SK-N-SH (cell line): Measurements from ENCODE around the gene METTL15.
"Not testable (repeated sequence)": the region's sequence is repeated elsewhere in the genome, so short reads cannot be mapped to it uniquely, and the experiment has no call there.

Source experiments
- ELF1 ChIP-seq: IDR thresholded peaks from 2 replicates; pipeline ENCODE4 v1.4.0; 2012
- EZH2phosphoT487 ChIP-seq: fragments of 200-600 bp; sonication (generic); IDR thresholded peaks from 2 replicates; pipeline ENCODE4 v1.6.1; 2017; ENCODE audit warnings: low read depth, mixed run types, mild to moderate bottlenecking, antibody characterized with exemption, moderate library complexity, borderline replicate concordance
- FOXM1 ChIP-seq: IDR thresholded peaks from 2 replicates; pipeline ENCODE4 v1.4.0; 2012; ENCODE audit warnings: low read depth, mild to moderate bottlenecking
- GABPA ChIP-seq: IDR thresholded peaks from 2 replicates; pipeline ENCODE4 v1.4.0; 2012; ENCODE audit warnings: low read depth, mild to moderate bottlenecking
- NFIC ChIP-seq: IDR thresholded peaks from 2 replicates; pipeline ENCODE4 v1.4.0; 2012; ENCODE audit warnings: borderline replicate concordance
- POLR2AphosphoS5 ChIP-seq: IDR thresholded peaks from 2 replicates; pipeline ENCODE4 v1.6.1; 2012; ENCODE audit warnings: low read depth, low read length
- RFX5 ChIP-seq: IDR thresholded peaks from 2 replicates; pipeline ENCODE4 v1.6.1; 2012; ENCODE audit warnings: mild to moderate bottlenecking, improper control_type of control experiment, low read length
- RXRA ChIP-seq: IDR thresholded peaks from 2 replicates; pipeline ENCODE4 v1.4.0; 2012; ENCODE audit warnings: low read depth, mild to moderate bottlenecking, borderline replicate concordance
- TCF12 ChIP-seq: IDR thresholded peaks from 2 replicates; pipeline ENCODE4 v1.4.0; 2012
- YY1 ChIP-seq: IDR thresholded peaks from 2 replicates; pipeline ENCODE4 v1.4.0; 2012; ENCODE audit warnings: low read depth, mild to moderate bottlenecking
- TF ChIP-seq, protein P1 (sequence below): fragments of 200-600 bp; sonication (generic); IDR thresholded peaks from 2 replicates; pipeline ENCODE4 v1.6.1; 2017; ENCODE audit warnings: antibody characterized with exemption, mild to moderate bottlenecking, moderate library complexity
- TF ChIP-seq, protein P2 (sequence below): IDR thresholded peaks from 2 replicates; pipeline ENCODE4 v1.6.1; 2012; ENCODE audit warnings: mild to moderate bottlenecking, low read depth, low read length, moderate library complexity
- TF ChIP-seq, protein P3 (sequence below): IDR thresholded peaks from 2 replicates; pipeline ENCODE4 v1.4.0; 2012; ENCODE audit warnings: low read depth, borderline replicate concordance
- TF ChIP-seq, protein P4 (sequence below): IDR thresholded peaks from 2 replicates; pipeline ENCODE4 v1.4.0; 2012; ENCODE audit warnings: low read depth

DNA sequence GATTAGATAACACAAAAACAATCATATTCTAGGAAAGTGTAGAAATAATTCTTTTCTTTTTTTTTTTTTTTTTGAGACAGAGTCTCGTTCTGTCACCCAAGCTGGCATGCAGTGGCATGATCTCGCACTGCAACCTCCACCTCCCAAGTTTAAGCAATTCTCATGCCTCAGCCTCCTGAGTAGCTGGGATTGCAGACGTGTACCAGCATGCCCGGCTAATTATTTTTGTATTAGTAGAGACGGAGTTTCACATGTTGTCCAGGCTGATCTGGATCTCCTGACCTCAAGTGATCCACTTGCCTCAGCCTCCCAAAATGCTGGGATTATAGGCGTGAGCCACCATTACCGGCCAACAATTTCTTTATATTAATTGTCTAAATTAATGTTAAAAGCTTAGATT, 182.8 kb downstream of the METTL15 start:
- not testable (repeated sequence) for TF ChIP-seq RFX5, NFIC, POLR2AphosphoS5, TCF12, EZH2phosphoT487, FOXM1, ELF1, GABPA, YY1, RXRA
- TF ChIP-seq, protein P1, sequence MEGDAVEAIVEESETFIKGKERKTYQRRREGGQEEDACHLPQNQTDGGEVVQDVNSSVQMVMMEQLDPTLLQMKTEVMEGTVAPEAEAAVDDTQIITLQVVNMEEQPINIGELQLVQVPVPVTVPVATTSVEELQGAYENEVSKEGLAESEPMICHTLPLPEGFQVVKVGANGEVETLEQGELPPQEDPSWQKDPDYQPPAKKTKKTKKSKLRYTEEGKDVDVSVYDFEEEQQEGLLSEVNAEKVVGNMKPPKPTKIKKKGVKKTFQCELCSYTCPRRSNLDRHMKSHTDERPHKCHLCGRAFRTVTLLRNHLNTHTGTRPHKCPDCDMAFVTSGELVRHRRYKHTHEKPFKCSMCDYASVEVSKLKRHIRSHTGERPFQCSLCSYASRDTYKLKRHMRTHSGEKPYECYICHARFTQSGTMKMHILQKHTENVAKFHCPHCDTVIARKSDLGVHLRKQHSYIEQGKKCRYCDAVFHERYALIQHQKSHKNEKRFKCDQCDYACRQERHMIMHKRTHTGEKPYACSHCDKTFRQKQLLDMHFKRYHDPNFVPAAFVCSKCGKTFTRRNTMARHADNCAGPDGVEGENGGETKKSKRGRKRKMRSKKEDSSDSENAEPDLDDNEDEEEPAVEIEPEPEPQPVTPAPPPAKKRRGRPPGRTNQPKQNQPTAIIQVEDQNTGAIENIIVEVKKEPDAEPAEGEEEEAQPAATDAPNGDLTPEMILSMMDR = not testable (repeated sequence)
- TF ChIP-seq, protein P2, sequence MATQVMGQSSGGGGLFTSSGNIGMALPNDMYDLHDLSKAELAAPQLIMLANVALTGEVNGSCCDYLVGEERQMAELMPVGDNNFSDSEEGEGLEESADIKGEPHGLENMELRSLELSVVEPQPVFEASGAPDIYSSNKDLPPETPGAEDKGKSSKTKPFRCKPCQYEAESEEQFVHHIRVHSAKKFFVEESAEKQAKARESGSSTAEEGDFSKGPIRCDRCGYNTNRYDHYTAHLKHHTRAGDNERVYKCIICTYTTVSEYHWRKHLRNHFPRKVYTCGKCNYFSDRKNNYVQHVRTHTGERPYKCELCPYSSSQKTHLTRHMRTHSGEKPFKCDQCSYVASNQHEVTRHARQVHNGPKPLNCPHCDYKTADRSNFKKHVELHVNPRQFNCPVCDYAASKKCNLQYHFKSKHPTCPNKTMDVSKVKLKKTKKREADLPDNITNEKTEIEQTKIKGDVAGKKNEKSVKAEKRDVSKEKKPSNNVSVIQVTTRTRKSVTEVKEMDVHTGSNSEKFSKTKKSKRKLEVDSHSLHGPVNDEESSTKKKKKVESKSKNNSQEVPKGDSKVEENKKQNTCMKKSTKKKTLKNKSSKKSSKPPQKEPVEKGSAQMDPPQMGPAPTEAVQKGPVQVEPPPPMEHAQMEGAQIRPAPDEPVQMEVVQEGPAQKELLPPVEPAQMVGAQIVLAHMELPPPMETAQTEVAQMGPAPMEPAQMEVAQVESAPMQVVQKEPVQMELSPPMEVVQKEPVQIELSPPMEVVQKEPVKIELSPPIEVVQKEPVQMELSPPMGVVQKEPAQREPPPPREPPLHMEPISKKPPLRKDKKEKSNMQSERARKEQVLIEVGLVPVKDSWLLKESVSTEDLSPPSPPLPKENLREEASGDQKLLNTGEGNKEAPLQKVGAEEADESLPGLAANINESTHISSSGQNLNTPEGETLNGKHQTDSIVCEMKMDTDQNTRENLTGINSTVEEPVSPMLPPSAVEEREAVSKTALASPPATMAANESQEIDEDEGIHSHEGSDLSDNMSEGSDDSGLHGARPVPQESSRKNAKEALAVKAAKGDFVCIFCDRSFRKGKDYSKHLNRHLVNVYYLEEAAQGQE = not testable (repeated sequence)
- TF ChIP-seq, protein P3, sequence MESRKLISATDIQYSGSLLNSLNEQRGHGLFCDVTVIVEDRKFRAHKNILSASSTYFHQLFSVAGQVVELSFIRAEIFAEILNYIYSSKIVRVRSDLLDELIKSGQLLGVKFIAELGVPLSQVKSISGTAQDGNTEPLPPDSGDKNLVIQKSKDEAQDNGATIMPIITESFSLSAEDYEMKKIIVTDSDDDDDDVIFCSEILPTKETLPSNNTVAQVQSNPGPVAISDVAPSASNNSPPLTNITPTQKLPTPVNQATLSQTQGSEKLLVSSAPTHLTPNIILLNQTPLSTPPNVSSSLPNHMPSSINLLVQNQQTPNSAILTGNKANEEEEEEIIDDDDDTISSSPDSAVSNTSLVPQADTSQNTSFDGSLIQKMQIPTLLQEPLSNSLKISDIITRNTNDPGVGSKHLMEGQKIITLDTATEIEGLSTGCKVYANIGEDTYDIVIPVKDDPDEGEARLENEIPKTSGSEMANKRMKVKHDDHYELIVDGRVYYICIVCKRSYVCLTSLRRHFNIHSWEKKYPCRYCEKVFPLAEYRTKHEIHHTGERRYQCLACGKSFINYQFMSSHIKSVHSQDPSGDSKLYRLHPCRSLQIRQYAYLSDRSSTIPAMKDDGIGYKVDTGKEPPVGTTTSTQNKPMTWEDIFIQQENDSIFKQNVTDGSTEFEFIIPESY = not testable (repeated sequence)
- TF ChIP-seq, protein P4, sequence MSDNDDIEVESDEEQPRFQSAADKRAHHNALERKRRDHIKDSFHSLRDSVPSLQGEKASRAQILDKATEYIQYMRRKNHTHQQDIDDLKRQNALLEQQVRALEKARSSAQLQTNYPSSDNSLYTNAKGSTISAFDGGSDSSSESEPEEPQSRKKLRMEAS = not testable (repeated sequence)
